Stimulated activated CD4-positive, alpha-beta T cell treated with anti-CD3 and anti-CD28 coated beads, Interleukin-4, amount 100 ng/mL, for 48 hours (primary cell): Measurements from ENCODE around the gene C17orf50.

ENCODE experiments used
- DNase-seq, 2 donors: peaks; one replicate each; pipeline ENCODE4 v3.0.0-alpha.2; 2020; ENCODE audit warnings: low read depth in 2 of 2

C17orf50 gene

DNA sequence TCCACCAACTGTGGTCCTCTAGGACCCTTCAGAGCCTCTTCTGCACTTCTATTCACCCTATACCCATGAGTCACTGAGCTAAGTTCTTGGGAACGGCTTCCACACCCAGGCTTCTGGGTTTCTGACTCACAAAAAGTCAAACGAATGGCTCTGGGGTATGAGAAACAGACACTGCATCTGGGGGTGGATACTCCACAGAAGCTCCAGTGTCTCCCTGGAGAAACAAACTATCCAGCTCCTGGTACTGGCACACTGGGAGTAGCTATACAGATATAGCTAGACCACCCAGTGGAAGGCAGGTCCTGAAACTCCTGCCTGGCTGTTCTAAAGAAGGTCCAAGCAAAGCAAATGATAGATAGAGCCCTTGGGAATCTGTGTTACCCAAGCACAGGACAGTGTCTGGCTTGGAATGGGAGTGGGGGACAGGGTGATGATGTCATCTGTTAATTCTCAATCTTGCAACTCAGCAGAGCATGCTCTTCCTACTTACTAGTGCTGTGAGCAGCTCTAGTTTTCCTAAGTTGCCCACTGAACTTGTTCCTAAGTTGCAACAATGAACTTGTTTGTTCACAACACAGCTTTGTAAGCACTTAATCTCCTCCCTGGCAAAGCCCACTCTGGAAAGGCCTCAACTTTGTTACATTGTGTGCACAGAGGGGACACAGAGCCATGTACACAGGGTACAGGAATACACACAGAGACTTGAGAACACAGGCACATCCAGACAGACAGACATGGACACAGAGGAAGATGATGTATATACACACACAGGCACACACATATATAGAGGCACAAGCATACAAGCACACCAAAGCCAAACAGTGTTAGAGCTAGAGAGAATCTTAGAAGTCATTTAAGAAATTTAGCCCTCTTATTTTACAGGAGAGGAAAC, 28.0 kb downstream of the C17orf50 start:
- no peak for DNase-seq

DNA sequence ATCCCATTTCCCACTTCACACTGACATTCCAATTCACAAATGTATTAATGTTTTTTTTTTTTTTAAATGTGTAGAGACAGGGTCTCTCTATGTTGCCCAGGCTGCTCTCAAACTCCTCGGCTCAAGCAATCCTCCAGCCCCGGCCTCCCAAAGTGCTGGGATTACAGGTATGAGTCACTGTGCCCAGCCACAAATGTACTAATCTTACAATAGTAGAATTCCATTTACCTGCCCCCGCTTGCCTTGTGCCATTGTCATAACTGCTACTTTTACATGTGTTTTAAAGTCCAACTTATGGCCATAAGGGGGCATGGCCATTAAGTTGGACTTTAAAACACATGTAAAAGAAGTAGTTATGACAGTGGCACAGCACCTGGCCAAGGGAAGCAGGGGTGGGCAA, 30.2 kb downstream of the C17orf50 start:
- DNase-seq, result no peak

DNA sequence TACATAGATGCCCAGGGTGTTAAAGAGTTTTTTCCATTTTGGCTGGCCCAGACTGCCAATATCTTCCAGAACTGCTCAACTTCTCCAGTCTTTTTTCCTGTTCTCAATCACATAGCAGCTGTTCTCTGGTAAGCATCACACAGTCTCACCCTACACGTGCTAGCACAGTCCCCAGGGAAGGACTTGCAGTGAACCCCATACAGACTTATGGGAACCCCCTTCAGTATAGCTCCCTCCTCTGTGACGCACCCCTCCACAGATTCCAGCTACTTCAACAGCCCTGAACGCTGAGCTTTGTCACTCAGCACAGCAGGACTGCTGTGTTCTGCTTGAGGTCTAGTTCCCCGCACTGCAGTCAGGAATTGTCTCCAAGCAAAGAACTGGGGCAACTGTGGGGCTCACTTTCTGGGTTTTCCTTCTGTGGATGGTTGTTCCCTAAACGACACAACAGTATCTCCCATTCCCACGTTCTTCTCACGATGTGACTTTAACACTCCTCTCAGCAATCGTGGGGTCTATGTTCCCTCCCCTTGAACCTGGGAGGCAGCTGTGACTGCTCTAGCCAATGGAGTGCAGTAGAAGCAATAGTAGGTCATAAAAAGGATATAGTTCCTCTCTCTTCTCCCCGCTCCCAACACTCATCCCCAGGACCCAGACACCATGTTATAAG, 31.1 kb downstream of the C17orf50 start:
- DNase-seq, result no peak

DNA sequence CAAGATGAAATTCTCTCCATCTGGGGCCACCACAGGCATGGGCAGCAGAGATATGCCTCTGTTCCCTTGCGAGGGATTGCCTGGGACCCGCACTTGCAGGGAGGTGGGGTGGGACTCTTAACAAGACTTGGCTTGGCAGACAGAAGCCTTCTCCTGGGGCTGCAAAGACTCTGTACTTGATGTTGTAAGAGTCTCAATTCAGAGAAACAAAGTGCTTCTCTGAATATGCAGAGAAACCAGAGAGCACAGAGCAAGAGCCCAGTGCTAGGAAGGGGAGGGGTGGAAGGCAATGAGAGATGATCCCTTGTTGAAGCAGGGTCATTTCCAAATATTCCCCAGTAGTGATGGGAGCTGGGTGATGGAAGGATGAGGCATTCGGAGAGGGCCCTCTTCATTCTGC, 32.6 kb downstream of the C17orf50 start:
- DNase-seq, result no peak

DNA sequence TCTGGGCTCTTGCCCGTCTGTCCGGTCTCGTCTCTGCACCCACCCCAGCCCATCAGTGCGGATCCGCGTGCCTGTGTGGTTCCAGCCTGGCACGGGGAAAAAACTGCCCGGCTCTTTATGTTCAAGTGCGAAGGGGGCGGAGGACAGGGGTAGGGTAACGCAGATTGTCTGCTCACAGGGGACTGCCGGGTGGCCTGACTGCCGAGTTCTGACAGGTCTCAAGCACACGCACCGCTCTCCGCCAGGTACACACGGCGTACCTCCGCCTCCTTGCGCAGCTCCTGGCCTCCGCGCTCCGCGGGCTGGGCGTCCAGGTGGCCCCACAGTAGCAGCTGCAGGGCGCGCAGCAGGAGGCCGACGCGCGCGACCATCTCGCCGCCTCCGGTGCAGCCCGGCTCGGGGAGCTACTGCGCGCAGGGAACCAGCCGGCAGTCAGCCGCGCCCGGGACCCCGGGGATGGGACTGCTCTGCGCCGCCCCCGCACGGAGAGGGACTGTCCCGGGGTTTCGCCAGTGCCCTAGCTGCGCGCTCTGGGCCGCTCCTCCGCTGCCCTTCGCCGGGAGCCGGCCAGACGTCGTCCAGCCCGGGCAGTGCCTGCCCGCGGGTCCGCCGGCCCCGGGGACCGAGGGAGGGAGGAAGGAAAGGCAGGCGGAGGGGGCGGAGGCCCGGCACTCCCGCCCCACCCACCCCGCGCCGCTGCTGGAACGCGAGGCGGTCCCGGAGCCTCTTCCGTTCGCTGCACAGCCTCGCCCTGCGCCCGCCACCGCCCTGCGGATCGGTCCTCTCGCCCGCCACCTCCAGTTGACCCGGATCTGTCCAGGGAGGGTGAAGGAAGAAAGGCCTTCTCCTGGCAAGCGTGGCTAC, 34.6 kb downstream of the C17orf50 start, which contains the start of gene MMP28:
MMP28 (minus strand) TSS at position 635 of the 864 bp plus-strand sequence; CDS start at position 371, 264 bp downstream.
- no peak for DNase-seq

DNA sequence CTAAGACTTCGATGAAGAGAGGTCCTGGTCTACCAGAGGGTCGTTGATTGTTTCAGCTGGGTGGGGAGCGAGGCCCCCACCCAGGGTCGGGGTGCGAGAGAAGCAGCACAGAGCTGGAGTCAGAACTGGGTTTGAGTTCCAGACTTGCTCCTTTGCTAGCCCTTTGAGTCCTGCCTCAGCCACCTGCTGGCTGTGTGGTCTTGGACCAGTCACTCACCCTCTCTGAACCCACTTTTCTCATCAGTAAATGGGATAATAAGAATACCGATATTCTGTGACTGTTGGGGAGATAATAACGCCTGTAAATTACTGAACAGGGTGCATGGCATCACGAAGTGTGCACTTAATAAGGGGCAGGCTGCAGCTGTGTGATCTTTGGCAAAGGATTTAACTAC, 35.2 kb downstream of the C17orf50 start:
- no peak for DNase-seq

DNA sequence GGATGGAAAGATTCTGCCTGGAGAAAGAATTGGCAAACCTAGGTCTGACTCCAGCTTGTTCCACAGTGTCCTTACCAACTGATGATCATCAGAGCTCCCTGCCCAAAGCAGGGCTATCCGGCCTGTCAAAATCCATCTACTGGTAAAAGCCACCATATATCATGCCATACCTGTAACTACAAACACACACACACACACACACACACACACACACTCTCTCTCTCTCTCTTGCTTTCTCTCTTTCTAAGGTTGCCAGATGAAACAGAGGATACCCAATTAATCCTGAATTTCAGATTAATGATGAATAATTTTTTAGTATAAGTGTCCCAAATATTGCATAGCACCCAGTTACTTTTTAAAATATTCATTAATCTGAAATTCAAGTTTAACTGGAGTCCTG, 36.3 kb downstream of the C17orf50 start:
- DNase-seq, result no peak

DNA sequence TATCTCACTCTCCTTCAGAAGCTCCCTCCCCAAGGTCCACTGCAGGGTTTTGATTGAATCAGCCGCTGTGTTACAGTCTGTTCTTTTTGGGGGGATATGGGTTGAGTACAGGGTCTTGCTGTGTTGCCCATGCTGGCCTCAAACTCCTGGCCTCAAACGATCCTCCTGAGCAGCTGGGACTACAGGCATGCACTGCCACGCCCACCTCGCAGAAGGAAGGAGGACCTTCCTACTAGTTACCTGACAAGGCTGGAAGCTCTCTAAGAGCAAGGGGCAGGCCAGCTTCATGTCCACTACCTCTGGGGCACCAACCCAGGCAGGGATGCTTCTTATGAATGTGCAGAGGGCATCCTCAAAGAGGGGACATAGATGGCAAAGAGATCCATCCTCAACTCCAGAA, 36.7 kb downstream of the C17orf50 start:
- DNase-seq, result no peak

DNA sequence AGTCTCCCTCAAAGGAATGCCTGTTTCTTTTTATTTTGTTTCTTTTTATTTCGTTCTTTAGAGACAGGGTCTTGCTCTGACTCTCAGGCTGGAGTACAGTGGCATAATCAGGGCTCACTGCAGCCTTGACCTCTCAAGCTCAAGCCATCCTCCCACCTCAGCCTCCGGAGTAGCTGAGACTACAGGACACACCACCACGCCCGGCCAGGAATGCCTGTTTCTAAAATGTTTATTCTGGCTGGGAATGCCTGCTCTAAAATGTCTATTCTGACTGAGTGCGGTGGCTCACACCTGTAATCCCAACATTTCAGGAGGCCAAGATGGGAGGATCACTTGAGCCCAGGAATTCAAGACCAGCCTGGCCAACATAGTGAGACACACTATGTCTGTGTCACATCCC, 37.2 kb downstream of the C17orf50 start:
- no peak for DNase-seq

DNA sequence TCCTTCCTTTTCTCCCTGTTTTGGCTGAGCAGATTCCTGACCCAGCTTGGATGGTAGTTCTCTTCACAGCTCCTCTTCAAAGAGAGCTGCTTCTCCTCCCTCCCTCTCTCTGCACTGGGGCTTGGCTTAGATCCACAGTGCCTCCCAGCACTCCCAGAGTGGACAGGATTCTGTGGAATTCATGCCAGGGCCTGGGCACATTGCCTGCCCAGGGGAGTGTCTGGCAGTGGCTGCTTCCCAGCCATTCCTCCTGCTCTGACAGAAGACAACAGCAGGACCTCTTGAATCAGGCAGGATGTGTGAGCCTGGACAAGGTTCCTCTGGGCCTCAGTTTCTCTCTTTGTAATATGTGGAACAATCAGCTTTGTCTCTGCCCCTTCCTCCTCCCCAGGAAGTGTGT, 39.3 kb downstream of the C17orf50 start:
- DNase-seq, result no peak

DNA sequence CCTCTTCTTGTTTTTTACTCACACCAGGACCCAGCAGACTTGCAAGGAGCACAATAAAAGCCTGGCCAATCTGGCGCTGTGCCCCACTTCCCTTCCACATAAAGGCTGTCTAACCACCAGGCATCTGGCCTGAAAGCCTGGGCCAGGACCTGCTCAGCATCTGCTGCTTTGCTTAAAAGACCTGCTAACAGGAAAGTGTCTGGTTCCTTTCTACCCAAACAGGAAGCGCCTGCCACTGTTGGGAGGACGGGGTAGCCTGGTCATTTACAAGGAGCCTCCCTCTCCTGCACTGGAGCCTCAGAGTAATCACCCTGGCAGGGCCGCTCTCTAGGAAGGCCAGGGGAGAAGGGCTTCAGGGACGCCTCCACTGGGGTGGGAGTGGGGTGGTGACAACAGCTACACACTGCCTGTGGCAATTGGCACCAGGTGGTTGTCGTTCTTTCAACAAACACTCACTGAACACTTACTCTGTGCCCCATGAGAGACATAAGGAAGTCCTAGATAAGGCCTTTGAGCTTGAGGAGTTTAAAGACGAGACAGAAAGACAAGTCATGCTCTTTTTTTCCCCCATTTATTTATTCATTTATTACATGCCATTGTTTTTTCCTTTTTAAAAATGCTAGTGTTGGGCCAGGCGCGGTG, 41.0 kb downstream of the C17orf50 start:
- no peak for DNase-seq

DNA sequence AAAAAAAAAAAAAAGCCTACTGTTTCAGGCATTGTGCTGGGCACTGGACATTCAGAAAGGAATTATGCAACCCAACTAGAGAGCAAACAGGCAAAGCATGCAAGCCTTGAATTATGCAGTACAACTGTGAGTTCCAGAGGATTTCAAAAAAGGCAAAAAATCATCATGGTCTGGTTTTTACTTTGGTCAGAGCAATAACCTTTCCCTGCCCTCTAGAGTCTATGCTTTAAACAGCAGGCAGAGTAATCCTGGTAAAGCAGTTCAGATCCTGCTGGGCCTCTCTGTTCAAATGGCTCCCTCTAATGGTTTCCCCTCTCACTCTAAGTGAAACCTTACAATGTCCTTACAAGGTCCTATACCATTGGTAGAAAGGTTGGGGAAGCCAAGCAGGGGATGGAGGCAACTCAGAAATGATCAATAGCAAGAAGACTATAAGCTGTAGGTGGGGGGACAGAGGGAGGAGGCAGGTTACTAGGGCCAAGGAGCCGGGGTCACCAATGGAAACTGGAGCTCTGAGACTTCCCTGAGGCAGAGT, 44.0 kb downstream of the C17orf50 start:
- DNase-seq, result no peak

DNA sequence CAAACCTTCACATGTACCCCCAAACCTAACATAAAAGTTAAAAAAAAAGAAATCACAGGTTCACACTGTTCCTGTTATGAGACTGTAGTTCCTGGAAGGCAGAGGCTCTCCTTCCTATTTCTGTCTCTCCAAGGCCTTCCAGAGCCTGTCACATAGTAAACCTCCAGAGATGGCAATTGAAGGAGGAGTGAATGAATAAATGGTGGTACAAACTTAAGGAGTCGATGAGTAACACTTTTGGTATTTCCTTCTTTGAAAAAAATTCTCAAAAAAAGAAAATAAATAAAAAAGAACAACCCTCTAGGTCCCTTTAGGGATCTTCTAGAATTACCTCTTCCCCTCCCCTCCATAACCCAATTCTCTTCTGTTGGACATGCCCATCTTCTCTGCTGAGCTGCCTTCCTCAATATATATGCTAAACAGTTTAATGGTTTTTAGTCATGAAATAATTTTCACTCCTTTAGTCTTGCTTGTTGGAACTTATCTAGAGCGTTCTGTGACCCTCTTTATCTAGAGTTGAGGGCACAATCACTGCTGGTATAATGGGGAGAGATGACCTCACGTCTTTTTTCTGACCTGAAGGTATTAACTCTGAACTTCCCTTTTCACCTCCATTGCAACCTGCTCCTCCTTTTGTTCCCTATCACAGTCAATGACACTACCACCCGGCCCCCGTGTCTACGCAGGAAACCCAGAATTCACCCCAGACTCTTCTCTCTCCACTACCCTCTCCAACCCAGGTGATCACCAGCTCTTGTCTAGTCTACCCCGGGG, 46.9 kb downstream of the C17orf50 start:
- no peak for DNase-seq

DNA sequence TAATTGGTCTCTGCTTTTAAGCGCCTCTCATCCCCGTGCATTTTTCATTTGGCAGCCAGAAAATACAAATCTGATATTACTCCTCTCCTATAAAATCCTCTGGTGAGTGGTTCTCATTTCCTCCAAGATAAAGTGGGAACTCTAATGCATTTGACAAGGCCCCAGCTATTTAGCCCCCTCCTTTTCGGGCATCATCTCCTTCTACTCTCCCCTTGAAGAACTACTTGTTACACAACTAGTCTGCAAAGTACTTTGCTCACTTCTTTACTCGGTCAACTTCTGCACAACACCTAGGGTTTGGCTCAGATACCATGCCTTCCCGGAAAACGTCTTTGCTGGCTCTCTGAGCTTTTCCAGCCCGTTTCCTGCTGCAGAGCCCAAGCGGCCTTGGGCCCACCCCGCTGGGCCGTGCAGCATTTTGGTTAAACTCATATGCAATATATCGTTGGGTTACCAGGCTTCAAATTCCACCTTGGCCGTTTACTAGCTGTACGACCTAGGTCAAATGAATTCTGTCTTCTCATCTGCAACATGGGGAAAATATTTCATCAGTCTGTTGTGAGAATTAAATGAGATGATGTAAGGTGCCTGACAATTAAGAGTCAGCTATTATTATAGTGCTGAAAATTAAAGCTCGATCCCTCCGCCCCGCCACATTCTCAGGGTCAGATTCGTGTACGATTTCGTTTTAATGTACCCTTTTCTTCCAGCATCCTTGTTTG, 47.7 kb downstream of the C17orf50 start:
- DNase-seq, result no peak

DNA sequence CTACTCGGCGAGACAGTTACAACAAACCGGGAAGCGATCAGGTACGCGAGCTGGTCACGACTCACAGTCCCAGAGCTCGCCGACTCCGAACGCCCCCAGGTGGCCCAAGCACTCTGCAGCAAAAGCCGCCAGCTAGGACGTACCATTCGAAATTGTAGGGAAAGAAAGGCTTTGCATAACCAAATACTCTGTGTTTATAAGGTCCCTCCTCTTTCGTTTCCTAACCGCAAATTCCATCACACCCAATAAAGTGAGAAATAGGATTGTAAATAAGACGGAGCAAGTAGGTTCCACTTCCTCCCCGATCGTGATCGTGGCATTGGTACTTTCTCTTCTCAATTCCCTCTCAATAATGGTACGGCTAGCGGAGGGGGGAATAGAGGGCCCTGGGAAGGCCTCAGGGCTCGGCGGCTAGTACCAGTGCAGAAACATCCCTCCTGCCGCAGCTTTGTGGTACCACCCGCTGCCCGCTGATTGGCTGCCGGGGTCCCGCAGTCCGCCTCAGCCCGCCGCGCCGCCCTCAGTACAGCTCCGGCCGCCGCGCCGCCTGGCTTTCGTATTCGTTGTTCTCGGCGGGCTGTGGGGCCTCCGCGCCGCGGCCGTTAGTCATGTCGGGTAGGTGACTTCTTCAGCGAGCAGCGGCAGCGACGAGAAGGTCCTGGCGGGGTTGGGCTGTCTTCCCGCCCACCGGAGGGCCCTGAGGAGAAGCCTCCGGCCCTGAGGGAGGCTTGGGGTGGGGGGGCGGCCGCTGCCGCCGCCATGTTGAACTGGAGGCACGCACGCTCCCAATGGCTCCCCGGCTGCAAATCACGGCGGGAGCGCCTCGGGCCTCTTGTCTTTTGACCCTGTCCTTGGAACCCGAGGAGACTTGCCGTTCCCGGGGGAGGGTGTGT, 48.5 kb downstream of the C17orf50 start, which contains the start of gene TAF15:
TAF15 (plus strand) TSS at position 523 of the 893 bp plus-strand sequence; CDS start at position 609, 86 bp downstream.
- DNase-seq, result peak; percentile 90 to 94

DNA sequence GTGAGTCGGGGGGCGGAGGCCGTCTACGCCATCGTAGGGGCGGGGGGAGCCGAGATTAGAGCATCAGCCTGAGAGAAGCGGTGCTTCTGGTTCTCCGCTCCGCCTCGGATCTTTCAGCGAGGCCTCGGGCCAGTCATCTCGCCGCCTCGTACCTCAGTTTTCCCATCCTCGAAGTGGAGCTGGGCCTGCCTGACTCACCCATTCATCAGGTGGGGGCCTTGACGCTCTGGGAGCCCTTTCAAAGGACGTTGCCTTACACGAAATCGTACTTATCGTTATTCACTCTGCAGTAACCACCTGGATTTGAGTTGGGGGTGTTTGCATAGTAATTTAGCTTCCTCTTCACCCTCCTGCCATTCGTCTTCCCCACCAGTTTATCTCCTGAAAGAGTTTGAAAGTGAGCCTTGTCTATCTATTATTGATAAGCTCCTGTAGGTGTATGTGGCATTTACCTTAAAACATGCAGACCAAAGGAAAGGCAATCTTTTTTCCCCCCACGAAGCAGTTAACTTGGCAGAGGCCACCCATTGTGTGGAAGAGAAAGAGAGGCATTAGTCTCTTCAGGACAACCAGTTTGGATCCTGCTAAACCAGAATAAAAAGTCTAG, 49.3 kb downstream of the C17orf50 start:
- DNase-seq, result peak in 1 of 2 donors; percentile 24

DNA sequence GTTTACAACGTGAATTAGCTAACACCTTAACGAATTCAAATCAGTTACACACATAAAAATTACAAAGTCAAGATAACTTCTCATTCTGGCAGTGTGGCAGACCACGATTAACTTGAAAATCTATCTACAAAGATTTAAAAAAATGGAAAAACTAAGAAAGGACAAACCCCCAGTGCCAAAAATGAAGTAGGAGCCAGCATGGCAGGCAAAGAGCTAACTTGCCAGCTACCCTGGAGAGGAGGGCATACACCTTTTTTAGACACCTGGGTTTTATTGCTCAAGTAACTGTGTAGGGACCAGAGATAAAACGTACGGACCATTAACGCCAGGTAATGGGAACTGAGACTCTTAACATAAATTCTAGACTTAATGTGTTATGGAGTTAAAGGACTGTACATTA, 51.1 kb downstream of the C17orf50 start:
- DNase-seq, result no peak

DNA sequence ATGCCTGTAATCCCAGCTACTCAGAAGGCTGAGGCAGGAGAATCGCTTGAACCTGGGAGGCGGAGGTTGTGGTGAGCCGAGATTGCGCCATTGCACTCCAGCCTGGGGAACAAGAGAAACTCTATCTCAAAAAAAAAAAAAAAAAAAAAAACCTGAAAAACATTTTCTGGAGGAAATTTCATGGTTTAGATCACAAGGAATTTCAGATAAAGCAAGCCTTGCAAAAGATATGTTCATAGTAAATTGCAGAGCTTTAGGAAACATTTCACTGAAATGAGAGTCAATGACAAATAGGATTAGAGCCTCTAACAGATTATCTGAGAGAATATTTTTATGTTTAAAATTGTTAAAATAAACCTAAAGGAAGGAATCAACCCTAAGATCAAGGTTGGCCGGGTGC, 51.8 kb downstream of the C17orf50 start:
- no peak for DNase-seq
